Neural crest cell (in vitro differentiated cells): ENCODE results near the gene OR6V1. TPM values are rescaled to one million over a fixed set of nuclear protein-coding genes. Genes with fewer than 3 reads are reported as not detected.

ENCODE experiments used
- DNase-seq: peaks from one replicate; pipeline ENCODE4 v3.0.0; 2021; ENCODE audit warnings: low read depth, mixed read lengths, low spot score
- H3K27ac Mint-ChIP-seq: one replicate; pipeline ENCODE4 v1.8.0; 2021; ENCODE audit warnings: mild to moderate bottlenecking, mixed read lengths; ENCODE audit not compliant: unreplicated experiment
- H3K27me3 Mint-ChIP-seq: 2 replicates; pipeline ENCODE4 v1.8.0; 2021; ENCODE audit warnings: low read depth, mild to moderate bottlenecking, mixed read lengths
- H3K36me3 Mint-ChIP-seq: 2 replicates; pipeline ENCODE4 v1.8.0; 2021; ENCODE audit warnings: low read depth, mild to moderate bottlenecking, mixed read lengths
- H3K4me1 Mint-ChIP-seq: 2 replicates; pipeline ENCODE4 v1.8.0; 2021; ENCODE audit warnings: mixed read lengths
- H3K4me3 Mint-ChIP-seq: one replicate; pipeline ENCODE4 v1.8.0; 2021; ENCODE audit warnings: mild to moderate bottlenecking, mixed read lengths
- H3K9me3 Mint-ChIP-seq: 2 replicates; pipeline ENCODE4 v1.8.0; 2021; ENCODE audit warnings: mixed read lengths
- long read RNA-seq: library from polyadenylated mRNA; unstranded; transcript quantifications from one replicate; pipeline ENCODE4 v2.0.0, GENCODE V29; 2020
- total RNA-seq: library from RNA; stranded (reverse); gene quantifications from 2 replicates; pipeline ENCODE4 v1.2.1, GENCODE V29; 2021
- TF ChIP-seq, protein P1 (sequence below): fragments of 200-600 bp; sonication (generic); conservative IDR thresholded peaks from 2 replicates; pipeline ENCODE4 v1.5.0; 2021; ENCODE audit warnings: antibody characterized with exemption, mild to moderate bottlenecking

The OR6V1 gene
- not detected in 2 replicates for total RNA-seq
- long read RNA-seq, result 0 reads

DNA sequence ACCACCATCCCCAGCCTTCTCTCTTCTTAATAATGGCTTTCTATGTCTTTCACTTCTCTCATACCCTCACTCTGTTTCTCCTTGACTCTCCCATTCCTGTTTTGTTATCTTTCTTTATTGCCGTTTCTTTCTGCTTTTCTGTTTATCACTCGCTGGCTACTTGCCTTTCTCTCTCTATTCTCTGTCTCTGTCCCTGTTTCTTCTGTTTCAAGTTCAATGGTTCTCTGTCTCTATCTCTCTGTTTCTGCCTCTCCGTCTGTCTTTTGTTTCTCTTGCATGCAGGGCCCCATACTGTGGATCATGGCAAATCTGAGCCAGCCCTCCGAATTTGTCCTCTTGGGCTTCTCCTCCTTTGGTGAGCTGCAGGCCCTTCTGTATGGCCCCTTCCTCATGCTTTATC, at the start of gene OR6V1:
Gene OR6V1, plus strand, starts transcription at position 301 of the 400 bp plus-strand sequence. Its CDS starts 0 bp downstream, at position 301.
- Mint-ChIP-seq H3K9me3 (no peaks in the 10 kb centered on the region), H3K27ac (no peak within 1 kb of the TSS), H3K27me3 (peaks cover 5% of the 10 kb centered on the region), H3K36me3 (no peaks in the 10 kb centered on the region), H3K4me1 (no peaks in the 10 kb centered on the region), H3K4me3 (no peak within 1 kb of the TSS)
- TF ChIP-seq, protein P1, sequence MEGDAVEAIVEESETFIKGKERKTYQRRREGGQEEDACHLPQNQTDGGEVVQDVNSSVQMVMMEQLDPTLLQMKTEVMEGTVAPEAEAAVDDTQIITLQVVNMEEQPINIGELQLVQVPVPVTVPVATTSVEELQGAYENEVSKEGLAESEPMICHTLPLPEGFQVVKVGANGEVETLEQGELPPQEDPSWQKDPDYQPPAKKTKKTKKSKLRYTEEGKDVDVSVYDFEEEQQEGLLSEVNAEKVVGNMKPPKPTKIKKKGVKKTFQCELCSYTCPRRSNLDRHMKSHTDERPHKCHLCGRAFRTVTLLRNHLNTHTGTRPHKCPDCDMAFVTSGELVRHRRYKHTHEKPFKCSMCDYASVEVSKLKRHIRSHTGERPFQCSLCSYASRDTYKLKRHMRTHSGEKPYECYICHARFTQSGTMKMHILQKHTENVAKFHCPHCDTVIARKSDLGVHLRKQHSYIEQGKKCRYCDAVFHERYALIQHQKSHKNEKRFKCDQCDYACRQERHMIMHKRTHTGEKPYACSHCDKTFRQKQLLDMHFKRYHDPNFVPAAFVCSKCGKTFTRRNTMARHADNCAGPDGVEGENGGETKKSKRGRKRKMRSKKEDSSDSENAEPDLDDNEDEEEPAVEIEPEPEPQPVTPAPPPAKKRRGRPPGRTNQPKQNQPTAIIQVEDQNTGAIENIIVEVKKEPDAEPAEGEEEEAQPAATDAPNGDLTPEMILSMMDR, result no peak
- DNase-seq, result no peak

- Mint-ChIP-seq H3K4me1 (peaks cover 5% of the 10 kb centered on the region), H3K4me3 (no peak overlapping the region), H3K9me3 (peaks cover 2% of the 10 kb centered on the region), H3K27me3 (peaks cover 6% of the 10 kb centered on the region), H3K36me3 (peaks cover 2% of the 10 kb centered on the region), H3K27ac (no peak overlapping the region)
- DNase-seq, result no peak
- TF ChIP-seq, protein P1, result no peak
Measured at GRCh38 chr7:143002898-143003297, 49.2 kb upstream of the OR6V1 start.

- Mint-ChIP-seq H3K27me3 (peaks cover 7% of the 10 kb centered on the region), H3K9me3 (peaks cover 2% of the 10 kb centered on the region), H3K27ac (no peak overlapping the region), H3K4me3 (no peak overlapping the region), H3K36me3 (peaks cover 2% of the 10 kb centered on the region), H3K4me1 (peaks cover 5% of the 10 kb centered on the region)
- TF ChIP-seq, protein P1, result peak; percentile 85
- peak; percentile 12 for DNase-seq
Measured at GRCh38 chr7:143003393-143004051, 48.6 kb upstream of the OR6V1 start.

DNA sequence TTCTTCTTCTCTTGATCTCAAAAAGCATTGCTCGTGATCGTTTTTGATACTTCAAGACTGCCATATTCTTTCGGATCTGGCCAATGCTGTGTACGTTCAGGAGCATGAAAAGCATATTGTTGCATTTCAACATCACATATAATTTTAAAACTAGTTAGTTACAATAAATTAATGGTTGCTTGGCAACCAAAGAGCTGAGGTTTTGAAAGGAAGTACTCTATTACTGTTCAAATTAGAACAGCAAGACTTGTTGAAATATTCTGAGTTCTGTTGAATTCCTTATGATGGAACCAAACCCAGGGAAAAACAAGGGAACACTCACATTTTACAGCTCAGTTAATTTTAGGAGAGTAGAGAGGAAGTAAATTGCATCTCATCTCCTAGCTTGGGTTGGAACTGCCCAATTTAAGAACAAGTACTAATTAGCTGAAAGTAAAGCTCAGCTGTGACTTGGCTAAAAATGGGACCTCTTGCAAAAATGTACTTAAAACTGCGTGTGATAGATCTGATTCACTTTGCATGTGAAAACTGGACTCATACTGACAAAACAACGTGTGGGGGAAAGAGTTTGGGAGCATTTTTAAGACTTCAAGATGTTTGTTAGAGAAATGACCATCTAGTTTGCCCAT, 46.4 kb upstream of the OR6V1 start:
- Mint-ChIP-seq H3K9me3 (peaks cover 2% of the 10 kb centered on the region), H3K36me3 (peaks cover 2% of the 10 kb centered on the region), H3K4me3 (no peak overlapping the region), H3K27me3 (peaks cover 7% of the 10 kb centered on the region), H3K4me1 (peaks cover 5% of the 10 kb centered on the region), H3K27ac (no peak overlapping the region)
- DNase-seq, result no peak
- TF ChIP-seq, protein P1, result no peak

DNA sequence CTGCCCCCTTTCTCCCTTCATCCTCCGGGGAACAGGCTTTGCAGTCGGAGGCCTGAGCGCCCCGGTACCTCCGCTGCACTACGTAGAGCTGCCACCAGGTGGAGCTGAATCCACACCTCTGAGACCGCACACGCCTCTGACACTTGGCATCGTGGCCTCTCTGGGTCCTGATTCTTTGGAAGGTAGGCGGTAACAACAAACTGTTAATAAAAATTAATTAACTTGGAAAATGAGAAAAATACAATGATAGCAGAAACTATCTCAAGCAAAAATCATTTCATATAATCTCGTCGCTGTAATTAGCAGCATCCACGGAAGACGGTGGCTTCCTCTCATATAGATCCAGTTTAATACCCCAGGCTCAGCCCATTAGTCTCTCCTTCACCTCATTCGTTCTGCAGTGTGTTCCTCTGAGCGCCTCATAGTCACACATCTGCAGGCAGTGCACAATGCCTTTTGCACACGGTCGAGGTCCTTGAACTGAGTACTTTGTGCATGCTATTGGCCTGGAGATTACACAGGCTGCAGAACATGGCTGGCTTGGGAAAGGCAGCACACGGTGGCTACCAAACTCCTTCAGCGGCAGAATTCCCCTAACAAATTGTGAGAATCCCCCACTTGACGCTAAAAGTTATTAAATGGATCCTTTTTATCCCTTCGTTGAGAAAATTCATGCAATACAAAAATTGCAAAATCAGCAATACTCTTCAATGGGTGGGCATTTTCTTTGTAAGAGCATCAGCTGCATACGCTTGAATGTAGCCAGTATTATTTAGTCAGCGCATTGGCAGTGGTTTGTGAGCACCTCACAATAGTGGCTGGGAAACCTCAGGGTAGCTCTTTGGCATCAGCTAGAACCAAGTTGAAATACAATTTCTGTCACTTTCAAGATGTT, 43.9 kb upstream of the OR6V1 start:
- Mint-ChIP-seq H3K4me1 (peaks cover 4% of the 10 kb centered on the region), H3K9me3 (peaks cover 2% of the 10 kb centered on the region), H3K36me3 (peaks cover 2% of the 10 kb centered on the region), H3K27me3 (peaks cover 7% of the 10 kb centered on the region), H3K4me3 (no peak overlapping the region), H3K27ac (no peak overlapping the region)
- TF ChIP-seq, protein P1, result peak; percentile 96
- peak; percentile 89 for DNase-seq
